ENCODE results near the gene SNRPB.

The SNRPB gene

GRCh38 chr20:2458919-2459499, 11.6 kb downstream of the SNRPB start:
- Histone ChIP-seq H3K79me2 (ENCODE audit: control insufficient read depth, low read length) (no peaks in the 10 kb centered on the region), H3K4me3 (ENCODE audit: low read length) (no peak overlapping the region), H3K27me3 (ENCODE audit: control insufficient read depth, low read length) (no peaks in the 10 kb centered on the region), H4K20me1 (ENCODE audit: control insufficient read depth, insufficient read depth, low read depth, low read length) (peaks cover 18% of the 10 kb centered on the region; the same call in 1 of the 2 replicates), H3K36me3 (ENCODE audit: control insufficient read depth, low read length) (peaks cover 58% of the 10 kb centered on the region), H3K4me1 (ENCODE audit: control insufficient read depth, low read length) (0 out of 2 replicates have a peak, but pooled peaks cover 4% of the 10 kb centered on the region), H3K9me3 (ENCODE audit: control insufficient read depth, insufficient read depth, low read length) (no peaks in the 10 kb centered on the region), H3F3A (ENCODE audit: control insufficient read depth, insufficient read depth) (peaks cover 78% of the 10 kb centered on the region), H3K9me2 (replicated peaks; ENCODE audit: control insufficient read depth, low read length) (no peaks in the 10 kb centered on the region), H3K4me2 (ENCODE audit: low read length) (no peak overlapping the region), H3K27ac (ENCODE audit: low read depth, low read length) (no peak overlapping the region)
- TF ChIP-seq EZH2phosphoT487 (IDR thresholded peaks at IDR 0.05; ENCODE audit: borderline replicate concordance, low read length) = no peak
- TF ChIP-seq CTCF (IDR thresholded peaks at IDR 0.05; ENCODE audit: low read depth, low read length, poor library complexity, severe bottlenecking) = no peak

- Histone ChIP-seq H3K27me3 (ENCODE audit: control insufficient read depth, low read length) (peaks cover 9% of the 10 kb centered on the region), H3K79me2 (ENCODE audit: control insufficient read depth, low read length) (no peaks in the 10 kb centered on the region), H3K4me2 (ENCODE audit: low read length) (no peak overlapping the region), H3K36me3 (ENCODE audit: control insufficient read depth, low read length) (peaks cover 28% of the 10 kb centered on the region), H4K20me1 (ENCODE audit: control insufficient read depth, insufficient read depth, low read depth, low read length) (no peaks in the 10 kb centered on the region; the same call in 1 of the 2 replicates), H3K4me3 (ENCODE audit: low read length) (no peak overlapping the region), H3K4me1 (ENCODE audit: control insufficient read depth, low read length) (0 out of 2 replicates have a peak, but pooled peaks cover 4% of the 10 kb centered on the region), H3K9me2 (replicated peaks; ENCODE audit: control insufficient read depth, low read length) (no peaks in the 10 kb centered on the region), H3K9me3 (ENCODE audit: control insufficient read depth, insufficient read depth, low read length) (no peaks in the 10 kb centered on the region), H3F3A (ENCODE audit: control insufficient read depth, insufficient read depth) (peaks cover 51% of the 10 kb centered on the region), H3K27ac (ENCODE audit: low read depth, low read length) (no peak overlapping the region)
- TF ChIP-seq EZH2phosphoT487 (IDR thresholded peaks at IDR 0.05; ENCODE audit: borderline replicate concordance, low read length) (no peak), CTCF (IDR thresholded peaks at IDR 0.05; ENCODE audit: low read depth, low read length, poor library complexity, severe bottlenecking) (no peak)
Observed at GRCh38 chr20:2455771-2456497, 14.7 kb downstream of the SNRPB start.

GRCh38 chr20:2453792-2454191, 16.8 kb downstream of the SNRPB start:
- Histone ChIP-seq H3K27me3 (ENCODE audit: control insufficient read depth, low read length) (peaks cover 22% of the 10 kb centered on the region), H3K4me1 (ENCODE audit: control insufficient read depth, low read length) (0 out of 2 replicates have a peak, but pooled peaks cover 4% of the 10 kb centered on the region), H3K4me3 (ENCODE audit: low read length) (no peak overlapping the region), H3K79me2 (ENCODE audit: control insufficient read depth, low read length) (no peaks in the 10 kb centered on the region), H3F3A (ENCODE audit: control insufficient read depth, insufficient read depth) (peaks cover 30% of the 10 kb centered on the region), H3K36me3 (ENCODE audit: control insufficient read depth, low read length) (peaks cover 7% of the 10 kb centered on the region), H3K9me2 (replicated peaks; ENCODE audit: control insufficient read depth, low read length) (no peaks in the 10 kb centered on the region), H4K20me1 (ENCODE audit: control insufficient read depth, insufficient read depth, low read depth, low read length) (no peaks in the 10 kb centered on the region), H3K27ac (ENCODE audit: low read depth, low read length) (no peak overlapping the region), H3K9me3 (ENCODE audit: control insufficient read depth, insufficient read depth, low read length) (no peaks in the 10 kb centered on the region), H3K4me2 (ENCODE audit: low read length) (no peak overlapping the region)
- TF ChIP-seq CTCF (IDR thresholded peaks at IDR 0.05; ENCODE audit: low read depth, low read length, poor library complexity, severe bottlenecking) (no peak), EZH2phosphoT487 (IDR thresholded peaks at IDR 0.05; ENCODE audit: borderline replicate concordance, low read length) (no peak)
